K562 (cell line): ENCODE measurements around the gene KCNJ14. TPM values are rescaled to one million over a fixed set of nuclear protein-coding genes. Genes with fewer than 3 reads are reported as not detected.

ENCODE experiments used
- CXXC5 ChIP-seq: fragments of 250-450 bp; sonication (Bioruptor Pico); IDR thresholded peaks from 2 replicates; pipeline ENCODE4 v1.8.0; 2022; ENCODE audit warnings: inconsistent platforms, mild to moderate bottlenecking, moderate library complexity
- E2F3 ChIP-seq: fragments of 250-450 bp; sonication (Bioruptor Pico); IDR thresholded peaks from 2 replicates; pipeline ENCODE4 v1.4.0; 2020; ENCODE audit warnings: mild to moderate bottlenecking
- EGR1 ChIP-seq: fragments of 450-650 bp; conservative IDR thresholded peaks from 2 replicates; pipeline ENCODE4 v1.6.1; 2017; ENCODE audit warnings: mild to moderate bottlenecking
- GABPB2 ChIP-seq: fragments of 250-450 bp; sonication (Bioruptor Pico); conservative IDR thresholded peaks from 2 replicates; pipeline ENCODE4 v1.5.1; 2021; ENCODE audit warnings: mild to moderate bottlenecking
- JUNB ChIP-seq: fragments of 450-650 bp; formaldehyde crosslinking; conservative IDR thresholded peaks from 2 replicates; pipeline ENCODE4 v1.4.0; 2020; ENCODE audit warnings: mild to moderate bottlenecking
- NFIC ChIP-seq: fragments of 450-650 bp; IDR thresholded peaks from 2 replicates; pipeline ENCODE4 v1.6.1; 2017; ENCODE audit warnings: mild to moderate bottlenecking, inconsistent platforms
- NFIX ChIP-seq: fragments of 250-450 bp; sonication (Bioruptor Pico); IDR thresholded peaks from 2 replicates; pipeline ENCODE4 v1.4.0; 2020; ENCODE audit warnings: low read depth, mild to moderate bottlenecking, moderate library complexity
- POLR2AphosphoS2 ChIP-seq: IDR thresholded peaks from 2 replicates; pipeline ENCODE4 v1.6.1; 2012; ENCODE audit warnings: low read length, improper control_type of control experiment
- SMAD4 ChIP-seq: fragments of 250-450 bp; sonication (Bioruptor Pico); conservative IDR thresholded peaks from 2 replicates; pipeline ENCODE4 v1.8.0; 2021; ENCODE audit warnings: inconsistent platforms, mild to moderate bottlenecking, moderate library complexity
- TAF9B ChIP-seq: fragments of 450-650 bp; IDR thresholded peaks from 2 replicates; pipeline ENCODE4 v1.6.1; 2018; ENCODE audit warnings: mild to moderate bottlenecking; ENCODE audit not compliant: partially characterized antibody
- ZNF263 ChIP-seq: sonication (generic); formaldehyde crosslinking; IDR thresholded peaks from 2 replicates; pipeline ENCODE4 v1.8.0; 2022; ENCODE audit warnings: mild to moderate bottlenecking, missing genetic modification reagents, borderline replicate concordance
- polyA plus RNA-seq, 8 experiments: library from polyadenylated mRNA; depleted of rRNA in 4 of 8; stranded (reverse) in 5 of 8; unstranded in 3 of 8; fragments of >200 nt; fragmentation: Nextera tagmentation in 2 of 8; fragmentation: Illumina TruSeq in 1 of 8; extraction: Ambion mirVana in 2 of 8; extraction: Trizol in 1 of 8; gene quantifications; 2 replicates each; pipeline versions ENCODE4 v1.2.1 to v1.2.3, GENCODE V29; 2011 to 2014; ENCODE audit warnings: inconsistent platforms in 1 of 8, missing spikeins in 1 of 8
- total RNA-seq, 7 experiments: library from RNA; depleted of rRNA in 6 of 7; stranded (reverse); fragments of >200 nt in 6 of 7; fragmentation: Illumina TruSeq in 2 of 7; extraction: Trizol in 2 of 7; gene quantifications; 2 replicates each; pipeline versions ENCODE4 v1.2.1 to v1.2.3, GENCODE V29; 2011 to 2021; ENCODE audit warnings: low replicate concordance in 1 of 7
- TF ChIP-seq, protein P1 (sequence below): fragments of 200-600 bp; sonication (generic); IDR thresholded peaks from one replicate; pipeline ENCODE4 v1.6.1; 2012; ENCODE audit warnings: mild to moderate bottlenecking, low read depth, low read length, inconsistent platforms
- TF ChIP-seq, protein P2 (sequence below), 2 experiments: IDR thresholded peaks; 2 replicates each; pipeline ENCODE4 v1.6.1; 2012; ENCODE audit warnings: improper control_type of control experiment in 2 of 2, low read depth in 2 of 2, low read length in 2 of 2, borderline replicate concordance in 1 of 2

KCNJ14 gene
- total and polyA plus RNA-seq, 9 of the 15 experiments (the other 6 are each of a cell fraction or from before 2014, with no cell fraction given), result 0.15 to 1.6 (median 0.49) TPM

DNA sequence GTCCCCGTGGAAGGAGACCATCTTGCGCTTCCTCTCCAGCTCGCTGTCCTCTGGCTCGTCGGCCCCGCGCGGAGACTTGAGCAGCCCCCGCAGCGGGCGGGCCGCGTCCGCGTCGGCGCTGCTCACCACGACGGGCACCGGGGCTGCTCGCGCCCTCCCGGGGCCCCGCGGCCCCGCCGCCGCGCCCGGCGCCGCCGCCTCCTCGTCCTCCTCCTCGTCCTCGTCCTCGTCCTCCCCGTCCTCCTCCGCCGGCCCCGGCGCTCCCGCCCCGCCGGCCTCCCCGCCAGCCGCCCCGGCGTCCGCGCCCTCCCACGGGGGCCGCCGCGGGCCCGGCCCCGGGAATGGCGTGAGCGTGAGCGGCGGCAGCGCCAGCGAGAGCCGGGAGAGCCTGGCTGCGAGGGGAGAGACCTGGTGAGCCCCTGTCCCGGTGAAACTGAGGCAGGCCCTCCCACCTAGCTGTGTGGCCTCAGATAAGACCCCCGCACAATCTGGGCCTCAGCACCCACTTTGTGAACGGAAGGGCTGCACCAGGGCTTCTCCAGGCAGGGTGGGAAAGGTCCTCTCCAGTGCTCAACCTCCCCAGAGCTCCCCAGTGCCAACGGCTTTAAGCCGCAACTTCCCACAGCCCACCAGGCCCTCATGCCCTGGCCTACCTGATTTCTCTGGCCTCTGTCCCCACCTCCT is 38.5 kb downstream of the KCNJ14 start (continued):
- TF ChIP-seq, protein P1, sequence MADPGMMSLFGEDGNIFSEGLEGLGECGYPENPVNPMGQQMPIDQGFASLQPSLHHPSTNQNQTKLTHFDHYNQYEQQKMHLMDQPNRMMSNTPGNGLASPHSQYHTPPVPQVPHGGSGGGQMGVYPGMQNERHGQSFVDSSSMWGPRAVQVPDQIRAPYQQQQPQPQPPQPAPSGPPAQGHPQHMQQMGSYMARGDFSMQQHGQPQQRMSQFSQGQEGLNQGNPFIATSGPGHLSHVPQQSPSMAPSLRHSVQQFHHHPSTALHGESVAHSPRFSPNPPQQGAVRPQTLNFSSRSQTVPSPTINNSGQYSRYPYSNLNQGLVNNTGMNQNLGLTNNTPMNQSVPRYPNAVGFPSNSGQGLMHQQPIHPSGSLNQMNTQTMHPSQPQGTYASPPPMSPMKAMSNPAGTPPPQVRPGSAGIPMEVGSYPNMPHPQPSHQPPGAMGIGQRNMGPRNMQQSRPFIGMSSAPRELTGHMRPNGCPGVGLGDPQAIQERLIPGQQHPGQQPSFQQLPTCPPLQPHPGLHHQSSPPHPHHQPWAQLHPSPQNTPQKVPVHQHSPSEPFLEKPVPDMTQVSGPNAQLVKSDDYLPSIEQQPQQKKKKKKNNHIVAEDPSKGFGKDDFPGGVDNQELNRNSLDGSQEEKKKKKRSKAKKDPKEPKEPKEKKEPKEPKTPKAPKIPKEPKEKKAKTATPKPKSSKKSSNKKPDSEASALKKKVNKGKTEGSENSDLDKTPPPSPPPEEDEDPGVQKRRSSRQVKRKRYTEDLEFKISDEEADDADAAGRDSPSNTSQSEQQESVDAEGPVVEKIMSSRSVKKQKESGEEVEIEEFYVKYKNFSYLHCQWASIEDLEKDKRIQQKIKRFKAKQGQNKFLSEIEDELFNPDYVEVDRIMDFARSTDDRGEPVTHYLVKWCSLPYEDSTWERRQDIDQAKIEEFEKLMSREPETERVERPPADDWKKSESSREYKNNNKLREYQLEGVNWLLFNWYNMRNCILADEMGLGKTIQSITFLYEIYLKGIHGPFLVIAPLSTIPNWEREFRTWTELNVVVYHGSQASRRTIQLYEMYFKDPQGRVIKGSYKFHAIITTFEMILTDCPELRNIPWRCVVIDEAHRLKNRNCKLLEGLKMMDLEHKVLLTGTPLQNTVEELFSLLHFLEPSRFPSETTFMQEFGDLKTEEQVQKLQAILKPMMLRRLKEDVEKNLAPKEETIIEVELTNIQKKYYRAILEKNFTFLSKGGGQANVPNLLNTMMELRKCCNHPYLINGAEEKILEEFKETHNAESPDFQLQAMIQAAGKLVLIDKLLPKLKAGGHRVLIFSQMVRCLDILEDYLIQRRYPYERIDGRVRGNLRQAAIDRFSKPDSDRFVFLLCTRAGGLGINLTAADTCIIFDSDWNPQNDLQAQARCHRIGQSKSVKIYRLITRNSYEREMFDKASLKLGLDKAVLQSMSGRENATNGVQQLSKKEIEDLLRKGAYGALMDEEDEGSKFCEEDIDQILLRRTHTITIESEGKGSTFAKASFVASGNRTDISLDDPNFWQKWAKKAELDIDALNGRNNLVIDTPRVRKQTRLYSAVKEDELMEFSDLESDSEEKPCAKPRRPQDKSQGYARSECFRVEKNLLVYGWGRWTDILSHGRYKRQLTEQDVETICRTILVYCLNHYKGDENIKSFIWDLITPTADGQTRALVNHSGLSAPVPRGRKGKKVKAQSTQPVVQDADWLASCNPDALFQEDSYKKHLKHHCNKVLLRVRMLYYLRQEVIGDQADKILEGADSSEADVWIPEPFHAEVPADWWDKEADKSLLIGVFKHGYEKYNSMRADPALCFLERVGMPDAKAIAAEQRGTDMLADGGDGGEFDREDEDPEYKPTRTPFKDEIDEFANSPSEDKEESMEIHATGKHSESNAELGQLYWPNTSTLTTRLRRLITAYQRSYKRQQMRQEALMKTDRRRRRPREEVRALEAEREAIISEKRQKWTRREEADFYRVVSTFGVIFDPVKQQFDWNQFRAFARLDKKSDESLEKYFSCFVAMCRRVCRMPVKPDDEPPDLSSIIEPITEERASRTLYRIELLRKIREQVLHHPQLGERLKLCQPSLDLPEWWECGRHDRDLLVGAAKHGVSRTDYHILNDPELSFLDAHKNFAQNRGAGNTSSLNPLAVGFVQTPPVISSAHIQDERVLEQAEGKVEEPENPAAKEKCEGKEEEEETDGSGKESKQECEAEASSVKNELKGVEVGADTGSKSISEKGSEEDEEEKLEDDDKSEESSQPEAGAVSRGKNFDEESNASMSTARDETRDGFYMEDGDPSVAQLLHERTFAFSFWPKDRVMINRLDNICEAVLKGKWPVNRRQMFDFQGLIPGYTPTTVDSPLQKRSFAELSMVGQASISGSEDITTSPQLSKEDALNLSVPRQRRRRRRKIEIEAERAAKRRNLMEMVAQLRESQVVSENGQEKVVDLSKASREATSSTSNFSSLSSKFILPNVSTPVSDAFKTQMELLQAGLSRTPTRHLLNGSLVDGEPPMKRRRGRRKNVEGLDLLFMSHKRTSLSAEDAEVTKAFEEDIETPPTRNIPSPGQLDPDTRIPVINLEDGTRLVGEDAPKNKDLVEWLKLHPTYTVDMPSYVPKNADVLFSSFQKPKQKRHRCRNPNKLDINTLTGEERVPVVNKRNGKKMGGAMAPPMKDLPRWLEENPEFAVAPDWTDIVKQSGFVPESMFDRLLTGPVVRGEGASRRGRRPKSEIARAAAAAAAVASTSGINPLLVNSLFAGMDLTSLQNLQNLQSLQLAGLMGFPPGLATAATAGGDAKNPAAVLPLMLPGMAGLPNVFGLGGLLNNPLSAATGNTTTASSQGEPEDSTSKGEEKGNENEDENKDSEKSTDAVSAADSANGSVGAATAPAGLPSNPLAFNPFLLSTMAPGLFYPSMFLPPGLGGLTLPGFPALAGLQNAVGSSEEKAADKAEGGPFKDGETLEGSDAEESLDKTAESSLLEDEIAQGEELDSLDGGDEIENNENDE, result no peak
- TF ChIP-seq E2F3 (CRISPR knock-in tag) (no peak), SMAD4 (peak; percentile 58; the same call in 1 of the 2 replicates), POLR2AphosphoS2 (no peak), NFIX (CRISPR knock-in tag) (no peak), GABPB2 (no peak), JUNB (CRISPR knock-in tag) (no peak), ZNF263 (CRISPR knock-in tag) (peak; percentile 33), NFIC (0 out of 2 replicates have a peak, but pooled peaks have one; percentile 75), EGR1 (peak; percentile 52; the same call in 1 of the 2 replicates), CXXC5 (peak; percentile 78), TAF9B (no peak)
- TF ChIP-seq, protein P2, sequence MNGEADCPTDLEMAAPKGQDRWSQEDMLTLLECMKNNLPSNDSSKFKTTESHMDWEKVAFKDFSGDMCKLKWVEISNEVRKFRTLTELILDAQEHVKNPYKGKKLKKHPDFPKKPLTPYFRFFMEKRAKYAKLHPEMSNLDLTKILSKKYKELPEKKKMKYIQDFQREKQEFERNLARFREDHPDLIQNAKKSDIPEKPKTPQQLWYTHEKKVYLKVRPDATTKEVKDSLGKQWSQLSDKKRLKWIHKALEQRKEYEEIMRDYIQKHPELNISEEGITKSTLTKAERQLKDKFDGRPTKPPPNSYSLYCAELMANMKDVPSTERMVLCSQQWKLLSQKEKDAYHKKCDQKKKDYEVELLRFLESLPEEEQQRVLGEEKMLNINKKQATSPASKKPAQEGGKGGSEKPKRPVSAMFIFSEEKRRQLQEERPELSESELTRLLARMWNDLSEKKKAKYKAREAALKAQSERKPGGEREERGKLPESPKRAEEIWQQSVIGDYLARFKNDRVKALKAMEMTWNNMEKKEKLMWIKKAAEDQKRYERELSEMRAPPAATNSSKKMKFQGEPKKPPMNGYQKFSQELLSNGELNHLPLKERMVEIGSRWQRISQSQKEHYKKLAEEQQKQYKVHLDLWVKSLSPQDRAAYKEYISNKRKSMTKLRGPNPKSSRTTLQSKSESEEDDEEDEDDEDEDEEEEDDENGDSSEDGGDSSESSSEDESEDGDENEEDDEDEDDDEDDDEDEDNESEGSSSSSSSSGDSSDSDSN (IDR thresholded peaks at IDR 0.05; ENCODE audit: borderline replicate concordance in 1 of 2, low read depth in 2 of 2, low read length in 2 of 2), result peak in 1 of 2 experiments; percentile 14; a peak in 1 of 4 replicates
